Measurements from ENCODE around the gene FGB.

FGB gene

GRCh38 chr4:154617820-154618317 lies 55.1 kb downstream of the FGB start:
- no peak for DNase-seq (ENCODE audit: extremely low read depth in 1 of 2, low read depth in 1 of 2)

- DNase-seq (ENCODE audit: extremely low read depth in 1 of 2, low read depth in 1 of 2): peak in 1 of 2 donors; percentile 23
Measured at GRCh38 chr4:154618708-154619315, 56.0 kb downstream of the FGB start.

- DNase-seq (ENCODE audit: extremely low read depth in 1 of 2, low read depth in 1 of 2): no peak
Measured at GRCh38 chr4:154620111-154620510, 57.3 kb downstream of the FGB start.

Measured in stimulated activated CD8-positive, alpha-beta memory T cell treated with anti-CD3 and anti-CD28 coated beads, Interleukin-7, amount 100 ng/mL, for 48 hours (primary cell).